SKM-1 (cell line): ENCODE measurements around the gene DNAH2.

ENCODE experiments used
- DNase-seq: peaks from one replicate; lab custom pipeline; 2025; ENCODE audit not compliant: unreplicated experiment; lab: John Stamatoyannopoulos, UW

DNAH2 gene

DNA sequence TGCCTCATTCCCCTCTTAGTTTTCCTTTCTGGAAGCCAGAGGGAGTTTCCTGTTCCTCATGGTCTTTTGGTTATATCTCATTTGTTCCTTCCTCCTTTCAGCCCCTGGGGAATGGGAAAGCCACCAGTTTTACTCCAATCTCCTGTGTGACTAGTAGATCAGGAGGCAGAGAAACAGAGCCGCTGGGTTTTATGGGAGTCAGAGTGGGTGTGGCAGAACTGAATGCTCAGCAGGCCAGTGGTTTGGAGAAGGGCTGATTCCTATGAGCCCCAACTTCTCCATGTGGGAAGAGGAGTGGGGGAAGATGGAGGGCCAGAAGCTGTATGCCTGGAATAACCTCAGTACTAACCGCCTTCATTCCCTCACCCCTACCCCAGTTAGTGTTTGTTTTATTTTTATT is 4.1 kb downstream of the DNAH2 start:
- DNase-seq, result no peak

DNA sequence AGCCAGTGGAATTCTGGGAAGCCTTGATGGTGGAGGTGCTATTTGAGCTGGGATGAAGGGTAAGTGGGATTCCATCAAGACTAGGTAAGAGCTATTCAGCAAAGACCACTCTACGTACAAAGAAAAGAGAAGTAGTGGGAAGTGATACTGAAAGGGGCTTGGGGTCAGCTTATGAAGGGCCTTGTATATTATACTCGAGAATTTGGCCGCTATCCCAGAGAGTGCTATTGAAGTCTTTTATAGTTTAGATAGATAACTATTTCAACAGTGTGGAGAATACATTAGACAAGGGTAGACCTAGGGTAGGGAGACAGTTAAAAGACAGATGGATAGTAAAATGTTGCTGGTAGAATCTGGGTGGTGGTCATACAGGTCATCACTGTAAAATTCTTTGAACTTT is 10.3 kb downstream of the DNAH2 start:
- no peak for DNase-seq

DNA sequence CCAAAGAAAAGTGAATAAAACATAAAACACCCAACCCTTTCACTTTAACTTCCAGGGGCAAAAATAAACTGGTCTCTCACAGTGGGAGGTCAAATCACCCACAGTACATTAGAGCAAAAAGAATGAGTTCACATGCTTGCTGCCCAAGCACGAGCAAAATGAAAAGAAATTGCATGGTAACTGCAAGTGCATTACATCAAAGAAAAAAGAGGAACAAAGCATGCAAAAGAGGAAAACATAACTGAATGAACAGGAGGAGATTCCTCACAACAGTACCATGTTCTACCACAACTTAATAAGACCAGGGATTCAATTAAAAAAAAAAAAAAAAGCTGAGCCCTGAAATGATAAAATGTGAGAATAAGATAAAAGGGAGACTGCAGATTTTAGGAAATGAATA is 12.3 kb downstream of the DNAH2 start:
- DNase-seq, result peak; percentile 9

- DNase-seq, result no peak
These were observed 15.5 kb downstream of the DNAH2 start for GRCh38 chr17:7732981-7733539.

GRCh38 chr17:7737601-7738000 is 20.1 kb downstream of the DNAH2 start:
- no peak for DNase-seq

- no peak for DNase-seq
These were observed 22.2 kb downstream of the DNAH2 start for GRCh38 chr17:7739746-7740145.

- DNase-seq, result no peak
These were observed 23.0 kb downstream of the DNAH2 start for GRCh38 chr17:7740481-7741001.

DNA sequence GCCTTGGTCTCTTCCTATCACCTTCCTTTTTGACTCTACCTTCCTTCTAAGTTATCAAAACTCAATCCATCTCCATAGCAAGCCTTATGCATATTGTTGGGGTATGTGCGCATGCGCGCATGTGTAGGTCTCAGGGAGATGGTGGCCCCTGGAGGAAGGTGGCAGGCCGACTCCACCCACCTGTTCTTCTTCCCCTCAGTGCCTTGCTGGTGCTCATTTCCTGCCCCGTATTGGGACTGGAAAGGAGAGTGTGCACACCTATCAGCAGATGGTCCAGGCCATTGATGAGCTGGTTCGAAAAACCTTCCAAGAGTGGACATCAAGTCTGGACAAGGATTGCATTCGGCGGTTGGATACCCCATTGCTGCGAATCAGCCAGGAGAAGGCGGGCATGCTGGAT is 25.2 kb downstream of the DNAH2 start:
- no peak for DNase-seq

GRCh38 chr17:7744416-7744815 is 26.9 kb downstream of the DNAH2 start:
- no peak for DNase-seq

- peak; percentile 5 for DNase-seq
These were observed 28.4 kb downstream of the DNAH2 start for GRCh38 chr17:7745748-7746470.

- DNase-seq, result no peak
These were observed 30.1 kb downstream of the DNAH2 start for GRCh38 chr17:7747635-7748071.

GRCh38 chr17:7748076-7748775 is 30.7 kb downstream of the DNAH2 start:
- no peak for DNase-seq

DNA sequence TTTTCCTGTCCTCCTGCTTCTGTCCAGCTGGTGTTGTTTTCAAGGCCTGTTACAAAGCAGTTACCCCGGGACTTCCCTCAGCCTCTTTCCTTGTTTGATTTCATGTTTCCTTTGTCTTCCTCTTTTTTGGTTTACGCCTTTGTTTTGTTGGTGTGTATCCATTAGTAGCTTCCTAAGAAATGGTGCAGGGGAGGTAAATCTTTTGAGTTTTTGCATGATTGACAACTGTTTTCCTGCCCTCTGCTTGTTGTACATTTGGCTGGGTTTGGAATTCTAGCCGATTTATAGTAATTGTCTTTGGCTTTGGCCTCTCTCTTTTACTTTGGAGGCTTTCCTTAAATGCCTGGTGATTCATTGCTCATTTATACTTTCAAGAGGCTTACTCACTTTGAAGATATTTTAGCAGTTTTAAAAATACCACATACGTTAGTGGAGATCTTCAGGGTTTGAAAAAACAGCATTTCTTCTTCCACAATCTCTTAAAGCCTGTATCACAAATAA is 32.8 kb downstream of the DNAH2 start:
- no peak for DNase-seq

DNA sequence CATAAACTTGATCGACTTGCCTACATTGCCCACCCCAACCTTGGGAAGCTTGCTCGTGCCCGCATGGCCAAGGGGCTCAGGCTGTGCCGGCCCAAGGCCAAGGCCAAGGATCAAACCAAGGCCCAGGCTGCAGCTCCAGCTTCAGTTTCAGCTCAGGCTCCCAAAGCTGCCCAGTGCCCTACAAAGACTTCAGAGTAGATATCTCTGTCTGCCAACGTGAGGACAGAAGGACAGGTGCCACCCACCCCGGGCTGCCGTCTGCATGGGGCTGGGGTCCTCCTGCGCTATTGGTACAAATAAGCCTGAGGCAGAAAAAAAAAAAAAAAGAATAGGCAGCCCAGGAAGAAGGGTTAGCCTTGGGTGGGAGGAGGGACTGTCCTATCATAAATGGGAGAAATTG is 37.1 kb downstream of the DNAH2 start:
- DNase-seq, result no peak

GRCh38 chr17:7755095-7755890 is 37.7 kb downstream of the DNAH2 start:
- no peak for DNase-seq

- no peak for DNase-seq
These were observed 39.4 kb downstream of the DNAH2 start for GRCh38 chr17:7756968-7757367.

- no peak for DNase-seq
These were observed 46.4 kb downstream of the DNAH2 start for GRCh38 chr17:7763919-7764318.

GRCh38 chr17:7767004-7767403 is 49.5 kb downstream of the DNAH2 start:
- DNase-seq, result no peak

GRCh38 chr17:7767405-7768021 is 50.0 kb downstream of the DNAH2 start:
- DNase-seq, result no peak

DNA sequence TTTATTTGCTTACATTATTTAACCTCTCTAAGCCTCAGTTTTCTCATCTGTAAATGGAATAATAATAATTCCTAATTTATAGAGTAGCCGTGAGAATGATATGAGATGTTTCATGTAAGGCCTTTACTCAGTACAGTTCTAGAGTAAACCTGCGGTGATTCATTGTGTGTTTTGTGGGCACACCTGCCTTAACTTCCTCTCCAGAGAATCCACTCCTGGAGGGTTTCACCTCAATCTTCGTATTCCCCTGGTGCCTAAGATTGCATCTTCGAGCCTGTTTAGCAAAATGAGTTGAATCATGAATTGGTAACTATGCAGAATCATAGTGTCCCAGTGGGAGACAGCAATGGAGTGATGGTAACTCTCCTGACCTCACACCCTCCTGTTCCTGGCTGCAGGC is 52.3 kb downstream of the DNAH2 start:
- no peak for DNase-seq

GRCh38 chr17:7774055-7774521 is 56.5 kb downstream of the DNAH2 start:
- DNase-seq, result no peak
